Activated T-cell treated with anti-CD3 and anti-CD28 coated beads, Interleukin-2, amount 50 U/mL, for 4 hours (primary cell): ENCODE data around the gene C10orf90. TPM values are rescaled to one million over a fixed set of nuclear protein-coding genes. Genes with fewer than 3 reads are reported as not detected.

Experiments
- ATAC-seq, 2 donors: fragments of 200-7000 bp; cut with Tn5 transposase; one replicate each; pipeline ENCODE4 v1.10.0; 2021
- DNase-seq: peaks from one replicate; pipeline ENCODE4 v3.0.0-alpha.2; 2020
- H3K27me3 Mint-ChIP-seq: one replicate; pipeline ENCODE4 v1.8.0; 2021; ENCODE audit warnings: low read depth, mixed read lengths
- H3K36me3 Mint-ChIP-seq: one replicate; pipeline ENCODE4 v1.8.0; 2022; ENCODE audit warnings: mixed read lengths; ENCODE audit not compliant: insufficient read depth
- H3K4me1 Mint-ChIP-seq: one replicate; pipeline ENCODE4 v1.8.0; 2021; ENCODE audit warnings: low read depth, mixed read lengths
- H3K4me3 Mint-ChIP-seq: one replicate; pipeline ENCODE4 v1.8.0; 2021; ENCODE audit warnings: mild to moderate bottlenecking, moderate library complexity, mixed read lengths
- H3K9me3 Mint-ChIP-seq: one replicate; pipeline ENCODE4 v1.8.0; 2021; ENCODE audit warnings: mixed read lengths
- total RNA-seq, 3 donors: library from RNA; stranded (reverse); gene quantifications; one replicate each; pipeline ENCODE4 v1.2.1, GENCODE V29; 2021

C10orf90 gene
- total RNA-seq, 3 donors from 2014 or later: not detected

DNA sequence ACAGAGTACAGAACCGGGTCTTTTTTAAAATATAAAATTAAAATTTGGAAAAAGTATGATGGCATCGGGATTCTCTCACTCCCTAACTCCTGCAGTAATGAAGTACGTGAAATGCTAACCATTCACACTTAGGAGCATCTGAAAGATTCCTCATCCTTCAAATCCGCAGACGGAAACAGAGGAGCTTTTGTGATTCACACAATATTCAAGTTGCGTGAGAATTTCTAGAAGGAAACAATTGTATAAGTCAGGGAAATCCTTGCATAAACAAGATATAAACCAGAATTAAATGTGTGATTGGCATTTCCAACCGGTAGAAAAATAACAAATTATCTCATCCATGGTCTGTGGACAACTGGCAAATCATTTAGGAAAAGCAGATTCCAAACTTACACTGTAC, 179.0 kb downstream of the C10orf90 start:
- DNase-seq (no peak), ATAC-seq (no peak)
- Mint-ChIP-seq H3K9me3 (peaks cover 12% of the 10 kb centered on the region), H3K4me3 (no peak overlapping the region), H3K27me3 (no peaks in the 10 kb centered on the region), H3K36me3 (no peaks in the 10 kb centered on the region), H3K4me1 (no peaks in the 10 kb centered on the region)

DNA sequence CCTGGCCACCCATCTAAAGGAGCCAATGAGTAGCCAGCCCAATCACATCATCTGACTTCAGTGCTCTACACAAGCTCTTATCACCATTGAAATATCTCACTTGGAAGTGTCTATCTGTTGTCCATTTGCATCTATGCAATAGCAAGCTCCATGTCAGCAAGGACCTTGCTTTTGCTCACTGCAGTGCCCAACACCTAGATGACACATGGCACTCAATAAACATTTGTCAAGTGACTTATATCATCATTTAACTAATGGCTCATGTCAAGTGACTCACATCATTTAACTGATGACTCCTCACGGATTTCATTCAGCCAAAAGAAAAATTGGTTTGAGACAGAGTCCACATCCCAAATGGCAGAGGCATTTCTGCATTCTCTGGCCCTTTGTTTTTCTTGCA, 189.3 kb downstream of the C10orf90 start:
- Mint-ChIP-seq H3K4me3 (no peak overlapping the region), H3K36me3 (no peaks in the 10 kb centered on the region)
- no peak for ATAC-seq

GRCh38 chr10:126480648-126481047, 189.8 kb downstream of the C10orf90 start:
- no peak overlapping the region for H3K4me3 Mint-ChIP-seq
- ATAC-seq (no peak), DNase-seq (no peak)
- H3K9me3 Mint-ChIP-seq: peaks cover 3% of the 10 kb centered on the region
- no peaks in the 10 kb centered on the region for H3K36me3 Mint-ChIP-seq
- no peaks in the 10 kb centered on the region for H3K4me1 Mint-ChIP-seq
- no peaks in the 10 kb centered on the region for H3K27me3 Mint-ChIP-seq

More for the DNA sequence above, 189.3 kb downstream of the C10orf90 start:
- DNase-seq: no peak
- peaks cover 3% of the 10 kb centered on the region for H3K9me3 Mint-ChIP-seq
- H3K27me3 Mint-ChIP-seq: no peaks in the 10 kb centered on the region
- H3K4me1 Mint-ChIP-seq: no peaks in the 10 kb centered on the region

DNA sequence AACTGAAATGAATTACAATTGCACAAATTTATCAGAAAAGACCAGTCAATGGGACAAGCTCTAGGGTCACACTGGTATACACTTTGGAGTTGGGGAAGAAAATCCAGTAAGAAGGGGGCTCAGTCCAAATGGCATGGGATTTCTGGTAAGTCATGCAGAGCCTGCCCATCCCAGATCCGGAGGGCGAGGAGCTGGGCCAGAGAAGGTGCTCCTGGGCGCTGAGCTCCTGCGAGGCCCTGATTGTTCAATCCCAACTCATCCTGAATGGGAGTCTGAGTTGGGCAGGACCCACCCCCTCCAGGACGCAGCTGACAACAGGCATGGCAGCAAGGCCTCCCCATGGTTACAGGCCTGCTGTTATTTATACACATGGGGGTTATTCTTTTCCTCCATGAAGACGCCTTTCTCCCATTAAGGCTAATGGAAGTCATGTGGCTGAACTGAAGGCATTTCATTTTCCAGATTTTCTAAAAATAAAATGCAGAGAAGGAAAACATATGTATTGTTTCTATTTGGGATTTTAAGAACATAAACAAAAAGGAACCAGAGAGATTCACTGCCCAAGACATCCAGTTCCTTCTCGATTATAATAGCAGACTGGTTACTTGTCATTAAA, 191.1 kb downstream of the C10orf90 start:
- H3K4me3 Mint-ChIP-seq: no peak overlapping the region
- no peaks in the 10 kb centered on the region for H3K36me3 Mint-ChIP-seq
- ATAC-seq: no peak

GRCh38 chr10:126478546-126478945, 191.9 kb downstream of the C10orf90 start:
- Mint-ChIP-seq H3K4me1 (no peaks in the 10 kb centered on the region), H3K36me3 (no peaks in the 10 kb centered on the region), H3K4me3 (no peak overlapping the region), H3K27me3 (no peaks in the 10 kb centered on the region), H3K9me3 (peaks cover 3% of the 10 kb centered on the region)
- ATAC-seq: no peak
- no peak for DNase-seq

More for the DNA sequence above, 191.1 kb downstream of the C10orf90 start:
- Mint-ChIP-seq H3K4me1 (no peaks in the 10 kb centered on the region), H3K9me3 (peaks cover 3% of the 10 kb centered on the region), H3K27me3 (no peaks in the 10 kb centered on the region)
- no peak for DNase-seq

DNA sequence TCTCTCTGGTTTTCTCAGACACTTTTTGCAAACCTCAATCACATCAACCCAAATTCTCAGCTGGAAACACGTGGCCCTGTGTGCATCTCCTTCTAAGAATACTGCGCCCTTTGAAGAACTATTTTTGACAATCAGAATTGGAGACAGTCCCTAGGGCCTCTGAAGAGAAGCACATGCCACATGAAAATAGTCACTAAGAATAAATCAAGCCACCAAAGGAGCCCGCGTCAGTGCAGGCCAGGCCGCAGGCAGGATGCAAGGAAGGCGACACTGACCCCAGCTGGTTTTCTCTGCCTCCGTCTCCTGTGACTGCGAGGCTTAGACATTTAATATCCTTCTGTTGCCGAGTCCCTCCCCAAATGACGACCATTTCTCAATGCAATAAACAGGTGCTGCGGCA, 194.2 kb downstream of the C10orf90 start:
- H3K36me3 Mint-ChIP-seq: no peaks in the 10 kb centered on the region

GRCh38 chr10:126475074-126475691, 195.3 kb downstream of the C10orf90 start:
- ATAC-seq: no peak
- H3K27me3 Mint-ChIP-seq: no peaks in the 10 kb centered on the region
- H3K4me3 Mint-ChIP-seq: no peak overlapping the region
- no peak for DNase-seq
- H3K4me1 Mint-ChIP-seq: peaks cover 4% of the 10 kb centered on the region
- no peaks in the 10 kb centered on the region for H3K9me3 Mint-ChIP-seq
- H3K36me3 Mint-ChIP-seq: no peaks in the 10 kb centered on the region

More for the DNA sequence above, 194.2 kb downstream of the C10orf90 start:
- Mint-ChIP-seq H3K27me3 (no peaks in the 10 kb centered on the region), H3K4me3 (no peak overlapping the region), H3K9me3 (no peaks in the 10 kb centered on the region), H3K4me1 (no peaks in the 10 kb centered on the region)
- DNase-seq (no peak), ATAC-seq (no peak)

GRCh38 chr10:126474031-126474430, 196.5 kb downstream of the C10orf90 start:
- H3K36me3 Mint-ChIP-seq: no peaks in the 10 kb centered on the region
- no peaks in the 10 kb centered on the region for H3K27me3 Mint-ChIP-seq
- peaks cover 14% of the 10 kb centered on the region for H3K4me1 Mint-ChIP-seq
- ATAC-seq: no peak
- no peaks in the 10 kb centered on the region for H3K9me3 Mint-ChIP-seq
- no peak overlapping the region for H3K4me3 Mint-ChIP-seq
- no peak for DNase-seq

DNA sequence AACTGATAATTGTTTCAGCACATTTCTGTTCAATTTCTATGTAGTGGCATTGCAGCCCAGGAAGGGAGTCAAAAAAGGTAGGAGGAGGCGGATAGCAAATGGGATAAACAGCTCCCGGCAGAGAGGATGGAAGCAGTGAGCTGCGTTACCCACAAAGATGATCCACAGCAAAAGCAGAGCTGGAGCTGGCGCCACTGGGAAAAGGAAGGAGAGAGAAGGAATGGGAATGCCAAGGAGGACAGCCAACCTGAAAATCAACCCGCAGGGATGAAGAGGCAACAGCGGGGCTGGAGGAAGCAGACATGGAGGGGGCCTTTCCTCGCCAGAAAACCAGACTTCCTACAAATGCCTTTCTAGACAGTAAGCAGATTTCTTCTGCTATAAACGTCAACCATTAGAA, 199.5 kb downstream of the C10orf90 start:
- no peak for DNase-seq
- H3K4me3 Mint-ChIP-seq: no peak overlapping the region

DNA sequence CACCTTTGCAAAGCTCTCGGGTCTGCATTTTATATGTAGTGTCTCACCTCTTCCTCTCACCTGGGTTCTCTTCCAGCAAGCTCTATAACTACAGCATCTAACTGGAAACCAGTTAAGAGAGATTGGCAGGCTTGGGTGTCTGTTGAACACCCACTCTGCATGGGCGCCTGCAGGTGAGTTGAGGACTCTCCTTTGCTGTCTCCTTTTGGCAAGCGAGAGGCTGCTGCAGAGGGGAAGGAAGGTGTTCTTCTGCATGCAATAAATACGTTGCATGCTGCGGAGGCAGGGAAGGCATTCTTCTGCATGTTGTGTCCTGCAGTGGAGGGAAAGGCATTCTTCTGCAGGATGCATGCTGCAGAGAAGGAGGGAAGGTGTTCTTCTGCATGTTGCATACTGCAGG, 200.8 kb downstream of the C10orf90 start:
- peaks cover 21% of the 10 kb centered on the region for H3K4me1 Mint-ChIP-seq
- DNase-seq: no peak
- no peak overlapping the region for H3K4me3 Mint-ChIP-seq
- no peaks in the 10 kb centered on the region for H3K27me3 Mint-ChIP-seq
- ATAC-seq: no peak
- H3K9me3 Mint-ChIP-seq: no peaks in the 10 kb centered on the region
- no peaks in the 10 kb centered on the region for H3K36me3 Mint-ChIP-seq

More for the DNA sequence above, 199.5 kb downstream of the C10orf90 start:
- ATAC-seq: no peak
- H3K9me3 Mint-ChIP-seq: no peaks in the 10 kb centered on the region
- H3K27me3 Mint-ChIP-seq: no peaks in the 10 kb centered on the region
- no peaks in the 10 kb centered on the region for H3K36me3 Mint-ChIP-seq
- H3K4me1 Mint-ChIP-seq: peaks cover 21% of the 10 kb centered on the region

DNA sequence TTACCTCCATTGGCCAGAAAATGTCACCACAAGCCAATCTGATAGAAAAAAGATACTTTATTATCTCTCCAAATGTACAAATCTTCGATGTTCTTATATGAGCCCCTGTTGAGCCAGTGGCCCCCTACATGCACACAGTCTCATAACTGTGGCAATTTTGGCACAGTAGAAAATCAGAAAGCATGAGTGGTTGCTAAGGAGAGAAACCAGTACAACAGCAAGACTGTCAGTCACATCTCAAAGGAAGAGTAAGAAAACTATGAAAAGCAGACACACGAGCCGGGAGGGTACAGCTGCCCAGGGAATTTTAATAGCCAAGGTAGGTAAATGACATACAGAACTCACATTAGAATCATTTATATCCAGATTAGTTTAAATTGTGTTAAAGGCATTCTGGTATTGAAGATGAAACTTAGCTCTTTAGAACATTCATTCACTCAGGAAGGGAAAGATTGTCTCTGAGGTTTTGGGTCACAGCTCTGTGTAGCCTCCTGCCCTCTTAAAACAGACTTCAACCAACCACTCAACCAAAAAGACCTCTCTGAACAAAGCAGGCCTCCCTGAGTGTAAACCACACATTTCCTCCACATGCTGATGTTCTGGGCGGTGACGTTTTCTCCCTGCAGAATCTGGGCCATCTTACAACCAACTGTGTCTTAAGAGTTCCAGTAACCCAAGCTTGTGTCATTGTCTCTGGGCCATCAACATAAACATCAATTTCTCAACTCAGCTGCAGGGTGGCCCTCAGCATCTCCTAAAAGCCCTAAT, 201.4 kb downstream of the C10orf90 start:
- H3K9me3 Mint-ChIP-seq: no peaks in the 10 kb centered on the region
- peaks cover 21% of the 10 kb centered on the region for H3K4me1 Mint-ChIP-seq
- no peaks in the 10 kb centered on the region for H3K36me3 Mint-ChIP-seq
- DNase-seq: no peak
- no peak overlapping the region for H3K4me3 Mint-ChIP-seq
- H3K27me3 Mint-ChIP-seq: no peaks in the 10 kb centered on the region
- peak; percentile 18 to 41 for ATAC-seq

DNA sequence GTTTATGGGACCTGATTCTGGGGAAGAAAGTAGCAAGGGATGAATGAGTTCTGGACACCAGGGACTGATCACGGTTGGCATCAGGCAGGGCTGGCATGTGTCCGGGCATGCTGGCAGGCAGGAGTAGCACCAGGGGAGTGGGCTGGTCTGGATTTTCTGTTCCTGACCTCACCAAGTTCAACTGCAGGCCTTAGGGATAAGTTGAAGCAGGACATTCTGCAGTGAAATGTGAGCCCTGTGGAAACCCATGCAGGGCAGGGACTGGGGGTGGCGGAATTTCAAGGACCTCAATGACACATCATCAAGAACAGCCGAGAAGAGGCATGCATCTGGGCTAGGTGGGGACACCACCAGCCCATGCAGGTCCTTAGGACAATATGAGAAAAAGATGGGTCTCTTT, 202.0 kb downstream of the C10orf90 start:
- Mint-ChIP-seq H3K9me3 (no peaks in the 10 kb centered on the region), H3K27me3 (no peaks in the 10 kb centered on the region), H3K36me3 (no peaks in the 10 kb centered on the region), H3K4me1 (peaks cover 21% of the 10 kb centered on the region), H3K4me3 (no peak overlapping the region)
- ATAC-seq: no peak
- no peak for DNase-seq

DNA sequence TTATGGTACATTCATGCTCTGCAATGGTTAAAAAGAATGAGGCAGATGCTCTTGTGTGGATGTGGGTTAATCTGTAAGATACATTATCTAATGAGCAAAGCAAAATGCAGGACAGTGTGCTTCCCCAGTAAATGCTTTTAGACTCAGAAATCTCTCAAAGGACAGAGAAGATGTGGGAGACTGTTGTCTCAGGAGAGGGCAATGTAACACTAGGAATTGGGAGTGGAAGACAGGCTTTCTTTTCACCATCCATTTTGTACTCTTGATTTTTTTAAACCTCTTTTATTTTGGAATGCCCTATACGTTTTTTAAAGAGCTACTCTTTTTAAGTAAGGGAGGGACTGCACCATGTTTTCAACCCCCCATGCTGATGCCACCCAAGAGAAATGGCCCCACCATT, 204.7 kb downstream of the C10orf90 start:
- Mint-ChIP-seq H3K4me3 (no peak overlapping the region), H3K27me3 (no peaks in the 10 kb centered on the region), H3K9me3 (no peaks in the 10 kb centered on the region), H3K4me1 (peaks cover 18% of the 10 kb centered on the region), H3K36me3 (no peaks in the 10 kb centered on the region)
- no peak for ATAC-seq
- no peak for DNase-seq

- Mint-ChIP-seq H3K36me3 (no peaks in the 10 kb centered on the region), H3K9me3 (no peaks in the 10 kb centered on the region), H3K4me3 (no peak overlapping the region), H3K4me1 (peaks cover 1% of the 10 kb centered on the region), H3K27me3 (no peaks in the 10 kb centered on the region)
- no peak for DNase-seq
- no peak for ATAC-seq
These were observed 207.2 kb downstream of the C10orf90 start for GRCh38 chr10:126463286-126463685.
